ENCODE data around the gene CPNE6. TPM values are rescaled to one million over a fixed set of nuclear protein-coding genes. Genes with fewer than 3 reads are reported as not detected.

The CPNE6 gene
- total and polyA plus RNA-seq, 2 of the 13 experiments (the other 11 are each of a cell fraction or from before 2014, with no cell fraction given): not detected

- TF ChIP-seq POLR2A (IDR thresholded peaks at IDR 0.05; ENCODE audit: insufficient read depth in 1 of 2, low read depth in 2 of 2, low read length in 2 of 2): 0 out of 4 replicates have a peak, but pooled peaks of 1 of the 2 experiments have one; percentile 28
- peak; percentile 63 for TF ChIP-seq PAF1 (CRISPR knock-in tag; IDR thresholded peaks at IDR 0.05)
- no peak for TF ChIP-seq ZNF329 (CRISPR knock-in tag; IDR thresholded peaks at IDR 0.05; ENCODE audit: low read depth)
- 0 out of 2 replicates have a peak, but pooled peaks have one; percentile 5 for TF ChIP-seq PITX1 (CRISPR knock-in tag; IDR thresholded peaks at IDR 0.05)
- TF ChIP-seq BORCS8-MEF2B (CRISPR knock-in tag; IDR thresholded peaks at IDR 0.05): peak; percentile 38; the same call in 1 of the 2 replicates
- no peak for TF ChIP-seq ZFP36 (IDR thresholded peaks at IDR 0.05; ENCODE audit: borderline replicate concordance, low read depth, low read length, partially characterized antibody)
- no peak for TF ChIP-seq AFF4 (CRISPR knock-in tag; IDR thresholded peaks at IDR 0.05)
- 0 out of 2 replicates have a peak, but pooled peaks have one; percentile 71 for TF ChIP-seq CAMTA2 (CRISPR knock-in tag; IDR thresholded peaks at IDR 0.05; ENCODE audit: borderline replicate concordance)
- TF ChIP-seq ZNF704 (CRISPR knock-in tag; IDR thresholded peaks at IDR 0.05; ENCODE audit: borderline replicate concordance): no peak
- TF ChIP-seq ZNF737 (CRISPR knock-in tag; IDR thresholded peaks at IDR 0.05; ENCODE audit: borderline replicate concordance): no peak
- no peak for TF ChIP-seq ATM (IDR thresholded peaks at IDR 0.05; ENCODE audit: borderline replicate concordance)
- peak; percentile 67; the same call in 1 of the 2 replicates for TF ChIP-seq HNRNPL (IDR thresholded peaks at IDR 0.05; ENCODE audit: low read depth, low read length)
- TF ChIP-seq EHMT2 (IDR thresholded peaks at IDR 0.05; ENCODE audit: borderline replicate concordance, low read depth, low read length): no peak
- no peak for TF ChIP-seq HNRNPLL (IDR thresholded peaks at IDR 0.05; ENCODE audit: low read depth, low read length, poor library complexity, severe bottlenecking)
- peak; percentile 26; the same call in 1 of the 2 replicates for TF ChIP-seq ZFY (CRISPR knock-in tag; IDR thresholded peaks at IDR 0.05)
- TF ChIP-seq ZBTB8A (CRISPR knock-in tag; IDR thresholded peaks at IDR 0.05; ENCODE audit: borderline replicate concordance, low read depth): no peak
- TF ChIP-seq ZNF776 (CRISPR knock-in tag; IDR thresholded peaks at IDR 0.05): no peak; the same call in 1 of the 2 replicates
- peak; percentile 18; the same call in 1 of the 2 replicates for TF ChIP-seq UBTF (CRISPR knock-in tag; IDR thresholded peaks at IDR 0.05)
- TF ChIP-seq ZNF17 (CRISPR knock-in tag; IDR thresholded peaks at IDR 0.05): no peak
- TF ChIP-seq ZC3H13 (CRISPR knock-in tag; IDR thresholded peaks at IDR 0.05): no peak
- no peak for TF ChIP-seq ZNF839 (CRISPR knock-in tag; IDR thresholded peaks at IDR 0.05; ENCODE audit: borderline replicate concordance)
- TF ChIP-seq ZNF547 (CRISPR knock-in tag; IDR thresholded peaks at IDR 0.05): no peak
Observed at GRCh38 chr14:24098927-24099813, 27.8 kb downstream of the CPNE6 start (continued).

All from HepG2 (cell line).